RWPE1 (cell line): ENCODE results near the gene ATP5ME.
"Not testable (repeated sequence)": the region's sequence is repeated elsewhere in the genome, so short reads cannot be mapped to it uniquely, and the experiment has no call there.

ENCODE experiments used
- CTCF ChIA-PET: fragments of 350-600 bp; sonication (Branson Sonifier 250); formaldehyde crosslinking; extraction: SDS; loops from one replicate; lab custom pipeline; 2021; lab: Yijun Ruan, JAX
- POLR2A ChIA-PET: fragments of 400-600 bp; formaldehyde crosslinking; extraction: SDS; loops from one replicate; lab custom pipeline; 2020; ENCODE audit warnings: antibody characterized with exemption; ENCODE audit not compliant: low non-redundant PET; lab: Yijun Ruan, JAX
- DNase-seq: peaks from one replicate; pipeline ENCODE4 v3.0.0; 2012; ENCODE audit warnings: low spot score
- H3K27ac ChIP-seq: fragments of 450-650 bp; 2 replicates; pipeline ENCODE4 v1.5.1; 2017
- TF ChIP-seq, protein P1 (sequence below): fragments of 450-650 bp; conservative IDR thresholded peaks from 2 replicates; pipeline ENCODE4 v1.5.1; 2017; ENCODE audit warnings: low read depth, mild to moderate bottlenecking

ATP5ME gene

DNA sequence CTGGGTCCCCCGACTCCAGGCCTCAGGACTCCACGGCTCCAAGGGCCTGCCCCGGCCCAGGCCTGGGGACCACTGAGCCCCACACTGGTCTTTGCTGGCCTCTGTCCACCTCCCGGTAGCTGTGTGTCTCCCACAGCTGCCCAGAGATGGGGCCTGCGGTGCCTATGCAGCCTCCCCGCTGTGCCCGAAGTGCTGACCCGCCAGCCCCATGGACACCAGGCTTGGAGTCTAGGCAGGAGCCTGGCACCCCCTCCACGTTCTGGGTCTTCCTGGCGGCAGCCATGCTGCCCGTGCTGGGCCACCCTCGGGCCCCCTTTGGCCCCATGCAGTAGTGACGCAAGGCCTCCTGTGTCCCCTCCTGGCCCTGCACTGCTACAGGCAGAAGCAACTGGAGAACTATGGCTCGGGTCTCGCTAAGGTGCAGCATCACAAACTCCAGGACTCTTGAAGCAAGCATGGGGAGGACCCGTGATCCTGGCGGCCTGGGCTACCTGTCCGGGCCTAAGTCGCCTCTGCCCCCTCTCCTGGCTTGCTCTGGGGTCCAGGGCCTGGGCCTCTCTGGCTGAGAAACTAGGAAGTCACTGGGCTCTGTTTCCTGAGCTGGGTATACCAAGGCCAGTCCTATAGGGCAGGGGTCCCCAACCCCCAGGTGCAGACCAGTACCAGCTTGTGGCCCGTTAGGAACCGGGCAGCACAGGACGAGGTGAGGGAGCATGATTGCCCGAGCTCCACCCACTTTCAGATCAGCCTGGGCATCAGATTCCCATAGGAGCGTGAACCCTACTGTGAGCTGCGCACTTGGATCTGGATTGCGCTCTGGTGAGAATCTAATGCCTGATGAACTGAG, 1.2 kb upstream of the ATP5ME start:
- H3K27ac ChIP-seq: peak overlapping the region; percentile 83
- no peak for DNase-seq
- TF ChIP-seq, protein P1, sequence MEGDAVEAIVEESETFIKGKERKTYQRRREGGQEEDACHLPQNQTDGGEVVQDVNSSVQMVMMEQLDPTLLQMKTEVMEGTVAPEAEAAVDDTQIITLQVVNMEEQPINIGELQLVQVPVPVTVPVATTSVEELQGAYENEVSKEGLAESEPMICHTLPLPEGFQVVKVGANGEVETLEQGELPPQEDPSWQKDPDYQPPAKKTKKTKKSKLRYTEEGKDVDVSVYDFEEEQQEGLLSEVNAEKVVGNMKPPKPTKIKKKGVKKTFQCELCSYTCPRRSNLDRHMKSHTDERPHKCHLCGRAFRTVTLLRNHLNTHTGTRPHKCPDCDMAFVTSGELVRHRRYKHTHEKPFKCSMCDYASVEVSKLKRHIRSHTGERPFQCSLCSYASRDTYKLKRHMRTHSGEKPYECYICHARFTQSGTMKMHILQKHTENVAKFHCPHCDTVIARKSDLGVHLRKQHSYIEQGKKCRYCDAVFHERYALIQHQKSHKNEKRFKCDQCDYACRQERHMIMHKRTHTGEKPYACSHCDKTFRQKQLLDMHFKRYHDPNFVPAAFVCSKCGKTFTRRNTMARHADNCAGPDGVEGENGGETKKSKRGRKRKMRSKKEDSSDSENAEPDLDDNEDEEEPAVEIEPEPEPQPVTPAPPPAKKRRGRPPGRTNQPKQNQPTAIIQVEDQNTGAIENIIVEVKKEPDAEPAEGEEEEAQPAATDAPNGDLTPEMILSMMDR: no peak
- POLR2A ChIA-PET: no interaction called here
- CTCF ChIA-PET: interaction anchor here (0.9 kb wide), 1 partner anchor 98 kb away, joined by 3 read pairs; no protein-coding TSS in a partner anchor

- peak overlapping the region; percentile 83 for H3K27ac ChIP-seq
- TF ChIP-seq, protein P1: no peak
- no peak for DNase-seq
- POLR2A ChIA-PET: no interaction called here
- CTCF ChIA-PET: interaction anchor here (0.7 kb wide), 1 partner anchor 53 kb away, joined by 4 read pairs; no protein-coding TSS in a partner anchor
These were observed 556 bp downstream of the ATP5ME start for GRCh38 chr4:673349-674091.

- TF ChIP-seq, protein P1: no peak
- ChIA-PET CTCF (interaction anchor here (0.6 to 0.9 kb wide), 2 partner anchors 10 to 369 kb away, joined by 3 to 4 read pairs; no protein-coding TSS in a partner anchor), POLR2A (no interaction called here)
- 0 out of 2 replicates have a peak overlapping the region, but pooled peaks have one; percentile 2 for H3K27ac ChIP-seq
- no peak for DNase-seq
These were observed 2.3 kb downstream of the ATP5ME start for GRCh38 chr4:671769-672168.

- H3K27ac ChIP-seq, DNase-seq, POLR2A ChIA-PET, CTCF ChIA-PET: not testable (repeated sequence)
These were observed 4.1 kb downstream of the ATP5ME start for GRCh38 chr4:669806-670559.

DNA sequence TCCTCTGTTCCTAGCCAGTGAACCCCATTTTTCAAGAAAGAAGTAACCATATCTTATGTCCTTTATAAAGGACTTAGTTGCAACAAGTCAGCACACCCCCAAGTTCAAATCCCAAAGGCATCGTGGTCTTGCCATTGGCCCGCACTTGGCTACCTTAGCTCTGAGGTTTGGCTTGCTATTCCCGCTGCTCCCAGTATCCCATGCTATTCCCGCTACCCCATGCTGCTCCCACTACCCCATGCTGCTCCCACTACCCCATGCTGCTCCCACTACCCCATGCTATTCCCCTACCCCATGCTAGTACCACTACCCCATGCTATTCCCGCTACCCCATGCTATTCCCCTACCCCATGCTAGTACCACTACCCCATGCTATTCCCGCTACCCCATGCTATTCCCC, 5.9 kb downstream of the ATP5ME start:
- CTCF ChIA-PET: interaction anchor here (0.5 kb wide), 1 partner anchor 59 kb away, joined by 3 read pairs; no protein-coding TSS in a partner anchor
- POLR2A ChIA-PET, H3K27ac ChIP-seq, DNase-seq: not testable (repeated sequence)

GRCh38 chr4:667545-667925, 6.5 kb downstream of the ATP5ME start:
- TF ChIP-seq, protein P1: no peak
- H3K27ac ChIP-seq: no peak overlapping the region
- DNase-seq: no peak
- ChIA-PET CTCF (interaction anchor here (0.6 kb wide), 1 partner anchor 19 kb away, joined by 4 read pairs; no protein-coding TSS in a partner anchor), POLR2A (no interaction called here)
